T-cell (primary cell): ENCODE measurements around the gene MAP3K2. TPM values are rescaled to one million over a fixed set of nuclear protein-coding genes. Genes with fewer than 3 reads are reported as not detected.

Source experiments
- ATAC-seq, 4 experiments: fragments of 200-7000 bp in 3 of 4; fragments of 150-1000 bp in 1 of 4; cut with Tn5 transposase; replicated peaks in 1 of 4; 1 replicate in 3 of 4; 2 replicates in 1 of 4; pipeline ENCODE4 v1.10.0; 2021; ENCODE audit warnings: moderate library complexity in 3 of 4, mild to moderate bottlenecking in 2 of 4, moderate number of reproducible peaks in 1 of 4
- CTCF ChIA-PET, 2 donors: fragments of 300-600 bp; sonication (Branson Sonifier 250); formaldehyde crosslinking; loops; one replicate each; lab custom pipeline; 2022; ENCODE audit warnings: antibody characterized with exemption in 2 of 2; lab: Charles Lee
- POLR2A ChIA-PET, 2 donors: fragments of 300-600 bp; sonication (Branson Sonifier 250); formaldehyde crosslinking; loops; one replicate each; lab custom pipeline; 2022; ENCODE audit warnings: antibody characterized with exemption in 2 of 2; lab: Charles Lee
- DNase-seq, 35 experiments: peaks; one replicate each; pipeline versions ENCODE4 v3.0.0 to v3.0.0-alpha.2; 2013 to 2023
- H3K27ac ChIP-seq: one replicate; pipeline ENCODE4 v1.5.1; 2013; ENCODE audit warnings: low read length
- H3K27me3 ChIP-seq, 2 experiments: replicated peaks in 1 of 2; 1 replicate in 1 of 2; 2 replicates in 1 of 2; pipeline versions ENCODE4 v1.6.1 to v1.7.0; 2013; ENCODE audit warnings: low read length in 1 of 2, mixed read lengths in 1 of 2; ENCODE audit not compliant: control insufficient read depth in 2 of 2, insufficient read depth in 2 of 2; ENCODE audit errors: extremely low read depth in 1 of 2
- H3K36me3 ChIP-seq, 2 donors: 1 replicate in 1 of 2; 2 replicates in 1 of 2; pipeline versions ENCODE4 v1.6.1 to v1.7.0; 2013; ENCODE audit warnings: low read length in 1 of 2; ENCODE audit not compliant: control insufficient read depth in 2 of 2, insufficient read depth in 1 of 2; ENCODE audit errors: extremely low read depth in 1 of 2
- H3K4me1 ChIP-seq, 2 experiments: 1 replicate in 1 of 2; 2 replicates in 1 of 2; pipeline versions ENCODE4 v1.6.1 to v1.7.0; 2013; ENCODE audit warnings: low read length in 2 of 2, mixed read lengths in 1 of 2; ENCODE audit not compliant: insufficient read depth in 2 of 2, control insufficient read depth in 1 of 2; ENCODE audit errors: extremely low read depth in 1 of 2
- H3K4me3 ChIP-seq, 2 donors: 1 replicate in 1 of 2; 2 replicates in 1 of 2; pipeline versions ENCODE4 v1.5.1 to v1.7.0; 2013; ENCODE audit warnings: mild to moderate bottlenecking in 2 of 2, low read length in 1 of 2, moderate library complexity in 1 of 2; ENCODE audit not compliant: control insufficient read depth in 1 of 2; ENCODE audit errors: extremely low read depth in 1 of 2
- H3K9me3 ChIP-seq: 2 replicates; pipeline ENCODE4 v1.7.0; 2013
- H3K27ac Mint-ChIP-seq, 2 donors: one replicate each; pipeline ENCODE4 v1.8.0; 2020 to 2021; ENCODE audit warnings: mild to moderate bottlenecking in 2 of 2, mixed read lengths in 2 of 2
- H3K27me3 Mint-ChIP-seq, 2 donors: one replicate each; pipeline ENCODE4 v1.8.0; 2021 to 2022; ENCODE audit warnings: mixed read lengths in 2 of 2
- H3K36me3 Mint-ChIP-seq: one replicate; pipeline ENCODE4 v1.8.0; 2021; ENCODE audit warnings: mixed read lengths
- H3K4me1 Mint-ChIP-seq, 3 donors: one replicate each; pipeline ENCODE4 v1.8.0; 2020 to 2022; ENCODE audit warnings: mixed read lengths in 3 of 3, mild to moderate bottlenecking in 1 of 3
- H3K4me3 Mint-ChIP-seq, 3 donors: one replicate each; pipeline ENCODE4 v1.8.0; 2020 to 2022; ENCODE audit warnings: mild to moderate bottlenecking in 3 of 3, mixed read lengths in 3 of 3, moderate library complexity in 3 of 3
- H3K9me3 Mint-ChIP-seq, 3 donors: one replicate each; pipeline ENCODE4 v1.8.0; 2020 to 2022; ENCODE audit warnings: mixed read lengths in 3 of 3
- WGBS: methylation state at CpG from one replicate; pipeline ENCODE4 v1.1.5; 2013; ENCODE audit warnings: missing lambda C conversion rate; ENCODE audit not compliant: insufficient coverage; 5-methylcytosine and 5-hydroxymethylcytosine counted together
- total RNA-seq, 35 experiments: library from RNA in 6 of 35; stranded (reverse) in 6 of 35; fragments of 120-200 nt in 1 of 35; gene quantifications; one replicate each; pipeline versions ENCODE4 v1.2.1 to v1.2.4 and lab custom pipeline; 2013 to 2026

Gene MAP3K2
- total RNA-seq, 5 donors from 2014 or later (not counting 1 experiment from before 2014, with no cell fraction given): 81.6 to 89.1 (median 83.2) TPM

- Mint-ChIP-seq H3K4me3 (no peak overlapping the region), H3K4me1 (peaks cover 32 to 39% (median 32%) of the 10 kb centered on the region in 3 donors), H3K36me3 (peaks cover 66% of the 10 kb centered on the region), H3K27me3 (no peaks in the 10 kb centered on the region), H3K27ac (no peak overlapping the region), H3K9me3 (peaks cover 5 to 9% (median 8%) of the 10 kb centered on the region in 3 donors)
- Histone ChIP-seq H3K4me1 (peaks cover 3 to 5% of the 10 kb centered on the region in 2 experiments), H3K27me3 (no peaks in the 10 kb centered on the region), H3K36me3 (peaks cover 24 to 74% of the 10 kb centered on the region in 2 donors), H3K9me3 (no peaks in the 10 kb centered on the region), H3K4me3 (no peak overlapping the region), H3K27ac (no peak overlapping the region)
- CTCF ChIA-PET: no interaction called here
- WGBS: 86% methylated on average over 1 of the region's 3 CpGs
- DNase-seq: no peak
- ATAC-seq: no peak
- POLR2A ChIA-PET: no interaction called here
These were observed 99.5 kb downstream of the MAP3K2 start for GRCh38 chr2:127288274-127288673.

- Mint-ChIP-seq H3K4me1 (peaks cover 27 to 43% (median 27%) of the 10 kb centered on the region in 3 donors), H3K27me3 (no peaks in the 10 kb centered on the region), H3K9me3 (peaks cover 5 to 9% (median 8%) of the 10 kb centered on the region in 3 donors), H3K4me3 (no peak overlapping the region), H3K27ac (no peak overlapping the region), H3K36me3 (peaks cover 85% of the 10 kb centered on the region)
- H3K27ac ChIP-seq: no peak overlapping the region
- H3K4me1 ChIP-seq: no peaks in the 10 kb centered on the region
- ChIA-PET POLR2A (no interaction called here), CTCF (no interaction called here)
- H3K36me3 ChIP-seq: peaks cover 11 to 84% of the 10 kb centered on the region in 2 donors
- no peak for DNase-seq
- WGBS: no CpG with 5 or more reads among the region's 2 CpGs
- no peak overlapping the region for H3K4me3 ChIP-seq
- no peaks in the 10 kb centered on the region for H3K27me3 ChIP-seq
- no peak for ATAC-seq
- H3K9me3 ChIP-seq: no peaks in the 10 kb centered on the region
These were observed 104.5 kb downstream of the MAP3K2 start for GRCh38 chr2:127283275-127283674.

GRCh38 chr2:127280693-127281092 is 107.1 kb downstream of the MAP3K2 start:
- DNase-seq (no peak), ATAC-seq (no peak)
- Mint-ChIP-seq H3K36me3 (peaks cover 83% of the 10 kb centered on the region), H3K4me1 (peaks cover 35 to 48% (median 40%) of the 10 kb centered on the region in 3 donors), H3K9me3 (peaks cover 5 to 9% (median 8%) of the 10 kb centered on the region in 3 donors), H3K4me3 (no peak overlapping the region), H3K27me3 (no peaks in the 10 kb centered on the region), H3K27ac (peak overlapping the region in 1 of 2 donors; percentile 3)
- POLR2A ChIA-PET: no interaction called here
- no peaks in the 10 kb centered on the region for H3K4me1 ChIP-seq
- WGBS: 100% methylated on average over 2 of the region's 2 CpGs
- CTCF ChIA-PET: no interaction called here
- H3K9me3 ChIP-seq: no peaks in the 10 kb centered on the region
- H3K27me3 ChIP-seq: no peaks in the 10 kb centered on the region
- H3K36me3 ChIP-seq: peaks cover 8 to 88% of the 10 kb centered on the region in 2 donors
- no peak overlapping the region for H3K27ac ChIP-seq
- H3K4me3 ChIP-seq: no peak overlapping the region

- DNase-seq: no peak
- Histone ChIP-seq H3K27ac (no peak overlapping the region), H3K9me3 (no peaks in the 10 kb centered on the region), H3K36me3 (peaks cover 11 to 94% of the 10 kb centered on the region in 2 donors), H3K27me3 (no peaks in the 10 kb centered on the region), H3K4me1 (no peaks in the 10 kb centered on the region), H3K4me3 (no peak overlapping the region)
- Mint-ChIP-seq H3K27me3 (no peaks in the 10 kb centered on the region), H3K36me3 (peaks cover 87% of the 10 kb centered on the region), H3K27ac (no peak overlapping the region), H3K4me3 (no peak overlapping the region), H3K9me3 (peaks cover 5 to 9% (median 8%) of the 10 kb centered on the region in 3 donors), H3K4me1 (peaks cover 35 to 48% (median 46%) of the 10 kb centered on the region in 3 donors)
- ATAC-seq: no peak
- ChIA-PET CTCF (no interaction called here), POLR2A (no interaction called here)
- 63% methylated on average over 4 of the region's 5 CpGs for WGBS
These were observed 108.0 kb downstream of the MAP3K2 start for GRCh38 chr2:127279781-127280180.

- Histone ChIP-seq H3K9me3 (no peaks in the 10 kb centered on the region), H3K27me3 (no peaks in the 10 kb centered on the region), H3K36me3 (peaks cover 10 to 92% of the 10 kb centered on the region in 2 donors), H3K27ac (no peak overlapping the region), H3K4me1 (no peaks in the 10 kb centered on the region), H3K4me3 (no peak overlapping the region)
- no peaks in the 10 kb centered on the region for H3K27me3 Mint-ChIP-seq
- CTCF ChIA-PET: no interaction called here
- no peak overlapping the region for H3K27ac Mint-ChIP-seq
- peaks cover 29 to 42% (median 40%) of the 10 kb centered on the region in 3 donors for H3K4me1 Mint-ChIP-seq
- DNase-seq (no peak), ATAC-seq (no peak)
- peaks cover 82% of the 10 kb centered on the region for H3K36me3 Mint-ChIP-seq
- peaks cover 3 to 5% (median 4%) of the 10 kb centered on the region in 3 donors for H3K9me3 Mint-ChIP-seq
- no peak overlapping the region for H3K4me3 Mint-ChIP-seq
- no CpG with 5 or more reads among the region's 3 CpGs for WGBS
- POLR2A ChIA-PET: no interaction called here
These were observed 108.8 kb downstream of the MAP3K2 start for GRCh38 chr2:127278959-127279358.

GRCh38 chr2:127277028-127277427 is 110.7 kb downstream of the MAP3K2 start:
- H3K27me3 Mint-ChIP-seq: no peaks in the 10 kb centered on the region
- peak overlapping the region; percentile 4 to 75 for H3K27ac Mint-ChIP-seq
- Histone ChIP-seq H3K4me3 (no peak overlapping the region), H3K9me3 (no peaks in the 10 kb centered on the region), H3K27ac (no peak overlapping the region), H3K27me3 (no peaks in the 10 kb centered on the region), H3K4me1 (no peaks in the 10 kb centered on the region), H3K36me3 (peaks cover 5 to 88% of the 10 kb centered on the region in 2 donors)
- no peak overlapping the region for H3K4me3 Mint-ChIP-seq
- H3K36me3 Mint-ChIP-seq: peaks cover 78% of the 10 kb centered on the region
- WGBS: 100% methylated on average over 1 of the region's 2 CpGs
- ATAC-seq (no peak), DNase-seq (no peak)
- H3K4me1 Mint-ChIP-seq: peaks cover 14 to 26% (median 23%) of the 10 kb centered on the region in 3 donors
- ChIA-PET POLR2A (no interaction called here), CTCF (no interaction called here)
- no peaks in the 10 kb centered on the region for H3K9me3 Mint-ChIP-seq
